H1 (cell line): ENCODE measurements around the gene ZNF74. TPM values are rescaled to one million over a fixed set of nuclear protein-coding genes. Genes with fewer than 3 reads are reported as not detected.

Experiments
- CTBP2 ChIP-seq: IDR thresholded peaks from 2 replicates; pipeline ENCODE4 v1.7.0; 2011; ENCODE audit warnings: borderline replicate concordance, mild to moderate bottlenecking, moderate library complexity, mixed read lengths, low read length; ENCODE audit not compliant: insufficient read depth, insufficient read length
- HDAC6 ChIP-seq: IDR thresholded peaks from one replicate; pipeline ENCODE4 v1.7.1; 2012; ENCODE audit warnings: low read depth, mild to moderate bottlenecking, inconsistent platforms, low read length, moderate library complexity
- USF2 ChIP-seq: IDR thresholded peaks from 2 replicates; pipeline ENCODE4 v1.6.1; 2011; ENCODE audit warnings: low read length, improper control_type of control experiment
- polyA plus RNA-seq, 7 experiments: library from polyadenylated mRNA; depleted of rRNA in 3 of 7; stranded (reverse) in 5 of 7; unstranded in 2 of 7; fragments of >200 nt in 5 of 7; fragments of 200-250 nt in 2 of 7; gene quantifications; 1 replicate in 5 of 7; 2 replicates in 1 of 7; 4 replicates in 1 of 7; pipeline versions ENCODE4 v1.2.1 to v1.2.3, GENCODE V29; 2011 to 2013; ENCODE audit warnings: missing spikeins in 2 of 7, mixed read lengths in 2 of 7
- total RNA-seq: library from RNA; stranded (reverse); fragmentation: NEBNext Ultra II Directional; extraction: Animal tissue kit (Norgen Biotek cat#: 25700); gene quantifications from 2 replicates; pipeline ENCODE4 v1.2.1, GENCODE V29; 2021

Gene ZNF74
- total and polyA plus RNA-seq, 2 of the 8 experiments (the other 6 are each of a cell fraction or from before 2014, with no cell fraction given): 29.7 to 45.7 TPM

- TF ChIP-seq USF2 (no peak), HDAC6 (no peak), CTBP2 (no peak)
Observed at GRCh38 chr22:20455709-20456063, 61.7 kb downstream of the ZNF74 start (continued).
